T-helper 2 cell treated with Interferon-gamma antibody and Interleukin-4, amounts not matched to agents 100 ng/mL and 5 ng/mL, for 36 hours (primary cell): ENCODE measurements around the gene TRNAU1AP. TPM values are rescaled to one million over a fixed set of nuclear protein-coding genes. Genes with fewer than 3 reads are reported as not detected.
"Not testable (repeated sequence)": the region's sequence is repeated elsewhere in the genome, so short reads cannot be mapped to it uniquely, and the experiment has no call there.

Experiments
- intact Hi-C: fragments of 100-400 bp; cut with micrococcal nuclease; formaldehyde crosslinking; loops from one replicate; pipeline ENCODE4 v1.15.1; 2023
- total RNA-seq: library from RNA; stranded (reverse); gene quantifications from 2 replicates; pipeline ENCODE4 v1.2.3, GENCODE V29; 2022

The TRNAU1AP gene
- total RNA-seq, 1 donor from 2014 or later = 56.7 TPM

- intact Hi-C loops = not testable (repeated sequence)
Observed at GRCh38 chr1:28520796-28521195, 32.1 kb upstream of the TRNAU1AP start.

- intact Hi-C loops = no loop called here
Observed at GRCh38 chr1:28521502-28522164, 31.3 kb upstream of the TRNAU1AP start.

GRCh38 chr1:28522537-28522936 lies 30.3 kb upstream of the TRNAU1AP start:
- intact Hi-C loops = not testable (repeated sequence)

- intact Hi-C loops = not testable (repeated sequence)
Observed at GRCh38 chr1:28525002-28525642, 27.8 kb upstream of the TRNAU1AP start.

GRCh38 chr1:28526886-28527285 lies 26.0 kb upstream of the TRNAU1AP start:
- intact Hi-C loops = no loop called here

- intact Hi-C loops = no loop called here
Observed at GRCh38 chr1:28530456-28530855, 22.4 kb upstream of the TRNAU1AP start.

GRCh38 chr1:28534671-28535070 lies 18.2 kb upstream of the TRNAU1AP start:
- intact Hi-C loops = no loop called here

GRCh38 chr1:28535180-28535579 lies 17.7 kb upstream of the TRNAU1AP start:
- intact Hi-C loops = no loop called here

- intact Hi-C loops = no loop called here
Observed at GRCh38 chr1:28537457-28538199, 15.3 kb upstream of the TRNAU1AP start.

GRCh38 chr1:28538286-28538685 lies 14.6 kb upstream of the TRNAU1AP start:
- intact Hi-C loops = no loop called here

GRCh38 chr1:28540651-28541050 lies 12.2 kb upstream of the TRNAU1AP start:
- intact Hi-C loops = no loop called here

GRCh38 chr1:28541414-28542015 lies 11.4 kb upstream of the TRNAU1AP start:
- intact Hi-C loops = not testable (repeated sequence)

GRCh38 chr1:28545246-28545628 lies 7.6 kb upstream of the TRNAU1AP start:
- intact Hi-C loops = no loop called here

- intact Hi-C loops = no loop called here
Observed at GRCh38 chr1:28548318-28548717, 4.6 kb upstream of the TRNAU1AP start.

- intact Hi-C loops = loop anchor here (5.0 kb wide), 1 partner anchor 116 kb away; the partner anchor contains the start of gene GMEB1
Observed at GRCh38 chr1:28551381-28551780, 1.5 kb upstream of the TRNAU1AP start.

GRCh38 chr1:28560886-28561285 lies 8.0 kb downstream of the TRNAU1AP start:
- intact Hi-C loops = no loop called here

- intact Hi-C loops = no loop called here
Observed at GRCh38 chr1:28564310-28564709, 11.4 kb downstream of the TRNAU1AP start.

- intact Hi-C loops = no loop called here
Observed at GRCh38 chr1:28565040-28565439, 12.2 kb downstream of the TRNAU1AP start.

GRCh38 chr1:28565726-28566125 lies 12.8 kb downstream of the TRNAU1AP start:
- intact Hi-C loops = no loop called here

- intact Hi-C loops = no loop called here
Observed at GRCh38 chr1:28566931-28567330, 14.0 kb downstream of the TRNAU1AP start.

- intact Hi-C loops = no loop called here
Observed at GRCh38 chr1:28571911-28572310, 19.0 kb downstream of the TRNAU1AP start.

GRCh38 chr1:28572891-28573290 lies 20.0 kb downstream of the TRNAU1AP start:
- intact Hi-C loops = not testable (repeated sequence)
